Liver (tissue), 3 donors: Measurements from ENCODE around the gene ATF5.

Experiments
- CTCF ChIP-seq: fragments of 150-350 bp; IDR thresholded peaks from 2 replicates; pipeline ENCODE4 v1.5.1; 2017; ENCODE audit warnings: improper control_type of control experiment, low read depth, low read length; ENCODE audit not compliant: missing input control
- GABPA ChIP-seq, 2 donors: IDR thresholded peaks in 1 of 2; conservative IDR thresholded peaks in 1 of 2; 2 replicates each; pipeline ENCODE4 v1.6.1; 2016; ENCODE audit warnings: antibody characterized with exemption in 2 of 2, mild to moderate bottlenecking in 1 of 2, moderate library complexity in 1 of 2
- REST ChIP-seq: IDR thresholded peaks from 2 replicates; pipeline ENCODE4 v1.6.1; 2016; ENCODE audit warnings: antibody characterized with exemption, mild to moderate bottlenecking
- ZBTB33 ChIP-seq: IDR thresholded peaks from 2 replicates; pipeline ENCODE4 v1.6.1; 2016; ENCODE audit warnings: antibody characterized with exemption
- donor health status: healthy.
- donor health status: healthy.

- TF ChIP-seq CTCF (no peak), ZBTB33 (no peak), GABPA (IDR thresholded peaks at IDR 0.05 in 1 of 2, conservative IDR thresholded peaks at IDR 0.05 in 1 of 2) (no peak), REST (no peak)
Measured at GRCh38 chr19:49881186-49881585, 47.8 kb upstream of the ATF5 start.
